ENCODE measurements around the gene PDE6A. TPM values are rescaled to one million over a fixed set of nuclear protein-coding genes. Genes with fewer than 3 reads are reported as not detected.

The PDE6A gene
- total RNA-seq, 1 experiment from 2014 or later, result 0.50 TPM

- no peak overlapping the region for H3K4me2 ChIP-seq
- H3F3A ChIP-seq (ENCODE audit: insufficient read depth, low read depth), result no peaks in the 10 kb centered on the region
- no peak overlapping the region for H2AFZ ChIP-seq
- TF ChIP-seq EZH2 (IDR thresholded peaks at IDR 0.05; ENCODE audit: low read depth) (no peak), CTCF (conservative IDR thresholded peaks at IDR 0.05) (no peak)
- ChIA-PET CTCF (no interaction called here), POLR2A (ENCODE audit: unreplicated experiment) (no interaction called here)
- no peaks in the 10 kb centered on the region for H3K9me3 ChIP-seq (ENCODE audit: insufficient read depth, low read depth)
- no peaks in the 10 kb centered on the region for H3K4me1 ChIP-seq (replicated peaks; ENCODE audit: insufficient read depth)
- H3K36me3 ChIP-seq (ENCODE audit: low read depth), result no peaks in the 10 kb centered on the region
- H3K9me2 ChIP-seq (ENCODE audit: insufficient read depth), result no peaks in the 10 kb centered on the region
- H3K27ac ChIP-seq, result no peak overlapping the region
- no peaks in the 10 kb centered on the region for H3K27me3 ChIP-seq (ENCODE audit: insufficient read depth, low read depth)
- BruUV-seq (replicated peaks), result no TSS peak
- H3K4me3 ChIP-seq, result no peak overlapping the region
- intact Hi-C loops (cut with micrococcal nuclease; ENCODE audit: unreplicated experiment), result no loop called here
- H4K20me1 ChIP-seq (ENCODE audit: insufficient read depth), result no peaks in the 10 kb centered on the region
- DNase-seq, result no peak
- no peaks in the 10 kb centered on the region for H3K79me2 ChIP-seq (ENCODE audit: low read depth)
Observed at GRCh38 chr5:149870697-149871096, 73.9 kb downstream of the PDE6A start.

GRCh38 chr5:149870232-149870631 is 74.4 kb downstream of the PDE6A start:
- CTCF ChIA-PET, result no interaction called here
- no peaks in the 10 kb centered on the region for H4K20me1 ChIP-seq (ENCODE audit: insufficient read depth)
- H3K27ac ChIP-seq, result no peak overlapping the region
- no peak overlapping the region for H2AFZ ChIP-seq
- TF ChIP-seq CTCF (conservative IDR thresholded peaks at IDR 0.05), result no peak
- no peak for TF ChIP-seq EZH2 (IDR thresholded peaks at IDR 0.05; ENCODE audit: low read depth)
- H3K27me3 ChIP-seq (ENCODE audit: insufficient read depth, low read depth), result no peaks in the 10 kb centered on the region
- BruUV-seq (replicated peaks), result no TSS peak
- H3K36me3 ChIP-seq (ENCODE audit: low read depth), result no peaks in the 10 kb centered on the region
- intact Hi-C loops (cut with micrococcal nuclease; ENCODE audit: unreplicated experiment), result no loop called here
- no peaks in the 10 kb centered on the region for H3K9me2 ChIP-seq (ENCODE audit: insufficient read depth)
- no peak for DNase-seq
- H3K4me3 ChIP-seq, result no peak overlapping the region
- H3K4me1 ChIP-seq (replicated peaks; ENCODE audit: insufficient read depth), result no peaks in the 10 kb centered on the region
- POLR2A ChIA-PET (ENCODE audit: unreplicated experiment), result no interaction called here
- H3K4me2 ChIP-seq, result no peak overlapping the region
- no peaks in the 10 kb centered on the region for H3F3A ChIP-seq (ENCODE audit: insufficient read depth, low read depth)
- H3K9me3 ChIP-seq (ENCODE audit: insufficient read depth, low read depth), result no peaks in the 10 kb centered on the region
- no peaks in the 10 kb centered on the region for H3K79me2 ChIP-seq (ENCODE audit: low read depth)

- DNase-seq, result no peak
- TF ChIP-seq CTCF (conservative IDR thresholded peaks at IDR 0.05) (no peak), EZH2 (IDR thresholded peaks at IDR 0.05; ENCODE audit: low read depth) (no peak)
- no TSS peak for BruUV-seq (replicated peaks)
- H3K27me3 ChIP-seq (ENCODE audit: insufficient read depth, low read depth), result no peaks in the 10 kb centered on the region
- no peaks in the 10 kb centered on the region for H3F3A ChIP-seq (ENCODE audit: insufficient read depth, low read depth)
- no peak overlapping the region for H3K27ac ChIP-seq
- ChIA-PET CTCF (no interaction called here), POLR2A (ENCODE audit: unreplicated experiment) (no interaction called here)
- H3K4me1 ChIP-seq (replicated peaks; ENCODE audit: insufficient read depth), result no peaks in the 10 kb centered on the region
- H3K4me2 ChIP-seq, result no peak overlapping the region
- intact Hi-C loops (cut with micrococcal nuclease; ENCODE audit: unreplicated experiment), result no loop called here
- H3K4me3 ChIP-seq, result no peak overlapping the region
- no peaks in the 10 kb centered on the region for H3K9me2 ChIP-seq (ENCODE audit: insufficient read depth)
- no peaks in the 10 kb centered on the region for H4K20me1 ChIP-seq (ENCODE audit: insufficient read depth)
- H2AFZ ChIP-seq, result no peak overlapping the region
- no peaks in the 10 kb centered on the region for H3K79me2 ChIP-seq (ENCODE audit: low read depth)
- no peaks in the 10 kb centered on the region for H3K9me3 ChIP-seq (ENCODE audit: insufficient read depth, low read depth)
- no peaks in the 10 kb centered on the region for H3K36me3 ChIP-seq (ENCODE audit: low read depth)
Observed at GRCh38 chr5:149869411-149869821, 75.2 kb downstream of the PDE6A start.
